A549 (cell line): ENCODE results near the gene SPTSSA.
"Not testable (repeated sequence)": the region's sequence is repeated elsewhere in the genome, so short reads cannot be mapped to it uniquely, and the experiment has no call there.

Experiments used
- CEBPB ChIP-seq, 2 experiments: fragments of >200 bp in 1 of 2; sonication (Bioruptor Twin) in 1 of 2; formaldehyde crosslinking in 1 of 2; IDR thresholded peaks; 2 replicates each; pipeline ENCODE4 v1.6.1; 2012 to 2016
- CTCF ChIP-seq: fragments of >200 bp; sonication (Bioruptor Twin); formaldehyde crosslinking; IDR thresholded peaks from 3 replicates; pipeline ENCODE4 v1.5.1; 2016
- ELK1 ChIP-seq: fragments of 150-350 bp; IDR thresholded peaks from 2 replicates; pipeline ENCODE4 v1.6.1; 2014; ENCODE audit warnings: low read depth, mild to moderate bottlenecking, low read length
- EP300 ChIP-seq, 2 experiments: fragments of >200 bp; sonication (Bioruptor Twin); formaldehyde crosslinking; IDR thresholded peaks; 2 replicates in 1 of 2; 3 replicates in 1 of 2; pipeline ENCODE4 v1.6.1; 2016 to 2017
- ESRRA ChIP-seq: fragments of 150-350 bp; IDR thresholded peaks from 2 replicates; pipeline ENCODE4 v1.6.1; 2014; ENCODE audit warnings: mild to moderate bottlenecking, low read length, borderline replicate concordance
- HDAC2 ChIP-seq: fragments of 200-600 bp; sonication (generic); IDR thresholded peaks from 2 replicates; pipeline ENCODE4 v1.6.1; 2016
- KDM1A ChIP-seq: fragments of 200-600 bp; sonication (generic); IDR thresholded peaks from 2 replicates; pipeline ENCODE4 v1.6.1; 2016; ENCODE audit warnings: low read depth, mild to moderate bottlenecking
- MAX ChIP-seq: IDR thresholded peaks from 2 replicates; pipeline ENCODE4 v1.6.1; 2012
- MYC ChIP-seq: IDR thresholded peaks from 2 replicates; pipeline ENCODE4 v1.6.1; 2012; ENCODE audit warnings: mild to moderate bottlenecking, inconsistent platforms, low read length, improper control_type of control experiment, borderline replicate concordance
- POLR2A ChIP-seq: IDR thresholded peaks from 2 replicates; pipeline ENCODE4 v1.6.1; 2012; ENCODE audit warnings: mild to moderate bottlenecking, low read length
- POLR2AphosphoS2 ChIP-seq: conservative IDR thresholded peaks from 2 replicates; pipeline ENCODE4 v1.6.1; 2012; ENCODE audit warnings: low read length, improper control_type of control experiment, inconsistent platforms
- RAD21 ChIP-seq, 2 experiments: fragments of >200 bp in 1 of 2; sonication (Bioruptor Twin) in 1 of 2; formaldehyde crosslinking in 1 of 2; IDR thresholded peaks in 1 of 2; conservative IDR thresholded peaks in 1 of 2; 2 replicates in 1 of 2; 3 replicates in 1 of 2; pipeline ENCODE4 v1.6.1; 2012 to 2018; ENCODE audit warnings: inconsistent platforms in 1 of 2
- RCOR1 ChIP-seq: fragments of 150-350 bp; IDR thresholded peaks from 2 replicates; pipeline ENCODE4 v1.6.1; 2014; ENCODE audit warnings: antibody characterized with exemption, low read length, low read depth
- REST ChIP-seq: fragments of 200-600 bp; sonication (generic); IDR thresholded peaks from 2 replicates; pipeline ENCODE4 v1.6.1; 2016; ENCODE audit warnings: antibody characterized with exemption, mild to moderate bottlenecking, moderate library complexity

GRCh38 chr14:34428102-34428466, 34.0 kb downstream of the SPTSSA start:
- TF ChIP-seq EP300 (IDR thresholded peaks at IDR 0.05); CTCF; CEBPB (IDR thresholded peaks at IDR 0.05); RCOR1; MAX; ELK1; RAD21 (conservative IDR thresholded peaks at IDR 0.05 in 1 of 2, IDR thresholded peaks at IDR 0.05 in 1 of 2); KDM1A; POLR2A; MYC; HDAC2; POLR2AphosphoS2; ESRRA; REST: not testable (repeated sequence)
